ENCODE data around the gene SLC46A1. TPM values are rescaled to one million over a fixed set of nuclear protein-coding genes. Genes with fewer than 3 reads are reported as not detected.

Gene SLC46A1
- total and polyA plus RNA-seq, 2 of the 13 experiments (the other 11 are each of a cell fraction or from before 2014, with no cell fraction given), result 19.6 to 22.6 TPM

DNA sequence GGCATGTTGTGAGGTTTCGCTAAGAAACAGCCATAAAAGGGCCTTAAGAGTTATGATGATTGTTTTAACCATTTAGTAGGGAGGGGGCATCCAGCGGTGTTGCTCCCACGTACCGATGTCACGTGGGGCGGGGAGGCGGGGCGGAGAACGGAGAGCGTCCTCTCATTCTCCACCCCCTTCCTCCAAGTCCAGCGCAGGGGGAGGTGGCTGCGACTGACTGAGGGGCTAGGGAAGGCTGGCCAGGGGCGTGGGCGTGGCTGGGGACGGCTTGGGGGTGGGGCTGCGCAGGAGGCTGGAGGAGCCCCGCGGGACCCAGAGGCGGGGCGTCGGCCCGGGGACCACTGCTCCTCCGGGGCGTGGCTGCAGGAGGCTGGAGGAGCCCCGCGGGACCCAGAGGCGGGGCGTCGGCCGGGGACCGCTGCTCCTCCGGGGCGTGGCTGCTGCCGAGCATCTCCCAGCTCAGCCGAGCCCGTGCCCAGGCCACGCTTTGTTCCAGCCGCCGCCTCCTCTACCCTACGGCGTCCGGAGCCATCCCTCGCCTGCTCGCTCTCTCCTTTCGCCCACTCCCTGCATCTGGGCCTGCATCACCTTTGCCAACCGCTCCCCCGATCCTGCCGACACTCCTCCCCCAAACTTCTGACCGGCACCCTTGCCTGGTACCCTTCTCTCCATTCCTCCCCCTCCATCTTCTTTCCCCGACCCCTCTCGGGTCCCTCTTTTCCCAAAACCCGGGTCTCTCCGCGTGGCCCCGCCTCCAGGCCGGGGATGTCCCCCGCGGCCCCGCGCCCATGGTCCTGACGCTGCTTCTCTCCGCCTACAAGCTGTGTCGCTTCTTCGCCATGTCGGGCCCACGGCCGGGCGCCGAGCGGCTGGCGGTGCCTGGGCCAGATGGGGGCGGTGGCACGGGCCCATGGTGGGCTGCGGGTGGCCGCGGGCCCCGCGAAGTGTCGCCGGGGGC is 34.5 kb downstream of the SLC46A1 start, which contains the start of gene SARM1 (continued):
- TF ChIP-seq MXI1 (IDR thresholded peaks at IDR 0.05; ENCODE audit: borderline replicate concordance, low read depth, low read length), result peak; percentile 41; the same call in 1 of the 3 replicates
- TF ChIP-seq ZNF605 (CRISPR knock-in tag; IDR thresholded peaks at IDR 0.05), result no peak
- TF ChIP-seq RAD21 (CRISPR knock-in tag; IDR thresholded peaks at IDR 0.05), result no peak
- no peak for TF ChIP-seq MTERF4 (CRISPR knock-in tag; IDR thresholded peaks at IDR 0.05)
- TF ChIP-seq DRAP1 (CRISPR knock-in tag; IDR thresholded peaks at IDR 0.05), result peak; percentile 48; the same call in 1 of the 2 replicates
- no peak for TF ChIP-seq ZNF33A (CRISPR knock-in tag; IDR thresholded peaks at IDR 0.05; ENCODE audit: borderline replicate concordance)
- 0 out of 2 replicates have a peak, but pooled peaks have one; percentile 13 for TF ChIP-seq ISL2 (CRISPR knock-in tag; IDR thresholded peaks at IDR 0.05)
- peak; percentile 72; the same call in 1 of the 2 replicates for TF ChIP-seq KDM2A (CRISPR knock-in tag; IDR thresholded peaks at IDR 0.05; ENCODE audit: borderline replicate concordance, low read depth)
- no peak for TF ChIP-seq NR3C1 (CRISPR knock-in tag; IDR thresholded peaks at IDR 0.05)
- TF ChIP-seq SP5 (CRISPR knock-in tag; IDR thresholded peaks at IDR 0.05; ENCODE audit: borderline replicate concordance, low read depth), result peak; percentile 78
- TF ChIP-seq ZNF766 (CRISPR knock-in tag; IDR thresholded peaks at IDR 0.05; ENCODE audit: borderline replicate concordance), result no peak
- TF ChIP-seq, protein P1, sequence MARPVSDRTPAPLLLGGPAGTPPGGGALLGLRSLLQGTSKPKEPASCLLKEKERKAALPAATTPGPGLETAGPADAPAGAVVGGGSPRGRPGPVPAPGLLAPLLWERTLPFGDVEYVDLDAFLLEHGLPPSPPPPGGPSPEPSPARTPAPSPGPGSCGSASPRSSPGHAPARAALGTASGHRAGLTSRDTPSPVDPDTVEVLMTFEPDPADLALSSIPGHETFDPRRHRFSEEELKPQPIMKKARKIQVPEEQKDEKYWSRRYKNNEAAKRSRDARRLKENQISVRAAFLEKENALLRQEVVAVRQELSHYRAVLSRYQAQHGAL (CRISPR knock-in tag; IDR thresholded peaks at IDR 0.05; ENCODE audit: not compliant biosample characterization), result no peak
- 0 out of 2 replicates have a peak, but pooled peaks have one; percentile 3 for TF ChIP-seq SRF (IDR thresholded peaks at IDR 0.05; ENCODE audit: low read depth, low read length)
- TF ChIP-seq ZNF619 (CRISPR knock-in tag; IDR thresholded peaks at IDR 0.05), result 0 out of 2 replicates have a peak, but pooled peaks have one; percentile 53
- no peak for TF ChIP-seq ZNF547 (CRISPR knock-in tag; IDR thresholded peaks at IDR 0.05)
- peak; percentile 69; the same call in 1 of the 2 replicates for TF ChIP-seq RAD51 (IDR thresholded peaks at IDR 0.05; ENCODE audit: borderline replicate concordance)
- peak; percentile 52 for TF ChIP-seq PATZ1 (CRISPR knock-in tag; IDR thresholded peaks at IDR 0.05)
- TF ChIP-seq, protein P2, sequence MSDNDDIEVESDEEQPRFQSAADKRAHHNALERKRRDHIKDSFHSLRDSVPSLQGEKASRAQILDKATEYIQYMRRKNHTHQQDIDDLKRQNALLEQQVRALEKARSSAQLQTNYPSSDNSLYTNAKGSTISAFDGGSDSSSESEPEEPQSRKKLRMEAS (IDR thresholded peaks at IDR 0.05), result peak; percentile 58; the same call in 1 of the 2 replicates
- TF ChIP-seq ZBTB7A (CRISPR knock-in tag; IDR thresholded peaks at IDR 0.05), result 0 out of 2 replicates have a peak, but pooled peaks have one; percentile 43
- TF ChIP-seq, protein P3, sequence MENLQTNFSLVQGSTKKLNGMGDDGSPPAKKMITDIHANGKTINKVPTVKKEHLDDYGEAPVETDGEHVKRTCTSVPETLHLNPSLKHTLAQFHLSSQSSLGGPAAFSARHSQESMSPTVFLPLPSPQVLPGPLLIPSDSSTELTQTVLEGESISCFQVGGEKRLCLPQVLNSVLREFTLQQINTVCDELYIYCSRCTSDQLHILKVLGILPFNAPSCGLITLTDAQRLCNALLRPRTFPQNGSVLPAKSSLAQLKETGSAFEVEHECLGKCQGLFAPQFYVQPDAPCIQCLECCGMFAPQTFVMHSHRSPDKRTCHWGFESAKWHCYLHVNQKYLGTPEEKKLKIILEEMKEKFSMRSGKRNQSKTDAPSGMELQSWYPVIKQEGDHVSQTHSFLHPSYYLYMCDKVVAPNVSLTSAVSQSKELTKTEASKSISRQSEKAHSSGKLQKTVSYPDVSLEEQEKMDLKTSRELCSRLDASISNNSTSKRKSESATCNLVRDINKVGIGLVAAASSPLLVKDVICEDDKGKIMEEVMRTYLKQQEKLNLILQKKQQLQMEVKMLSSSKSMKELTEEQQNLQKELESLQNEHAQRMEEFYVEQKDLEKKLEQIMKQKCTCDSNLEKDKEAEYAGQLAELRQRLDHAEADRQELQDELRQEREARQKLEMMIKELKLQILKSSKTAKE (CRISPR knock-in tag; IDR thresholded peaks at IDR 0.05; ENCODE audit: borderline replicate concordance), result 0 out of 2 replicates have a peak, but pooled peaks have one; percentile 18
